ENCODE results near the gene GPR42.

GPR42 gene

GRCh38 chr19:35407619-35408018, 36.8 kb downstream of the GPR42 start:
- H3K4me3 ChIP-seq (ENCODE audit: low read length): no peak overlapping the region
- TF ChIP-seq ZNF274 (IDR thresholded peaks at IDR 0.05; ENCODE audit: low read depth, low read length): no peak

- peak overlapping the region; percentile 13; the same call in 1 of the 2 replicates for H3K4me3 ChIP-seq (ENCODE audit: low read length)
- TF ChIP-seq ZNF274 (IDR thresholded peaks at IDR 0.05; ENCODE audit: low read depth, low read length): no peak
These were observed 37.7 kb downstream of the GPR42 start for GRCh38 chr19:35408284-35409171.

GRCh38 chr19:35409191-35409590, 38.3 kb downstream of the GPR42 start:
- TF ChIP-seq ZNF274 (IDR thresholded peaks at IDR 0.05; ENCODE audit: low read depth, low read length): no peak
- no peak overlapping the region; the same call in 1 of the 2 replicates for H3K4me3 ChIP-seq (ENCODE audit: low read length)

GRCh38 chr19:35410487-35410886, 39.6 kb downstream of the GPR42 start:
- TF ChIP-seq ZNF274 (IDR thresholded peaks at IDR 0.05; ENCODE audit: low read depth, low read length): no peak
- H3K4me3 ChIP-seq (ENCODE audit: low read length): no peak overlapping the region

GRCh38 chr19:35414442-35414841, 43.6 kb downstream of the GPR42 start:
- no peak overlapping the region for H3K4me3 ChIP-seq (ENCODE audit: low read length)
- TF ChIP-seq ZNF274 (IDR thresholded peaks at IDR 0.05; ENCODE audit: low read depth, low read length): no peak

GRCh38 chr19:35416331-35416730, 45.5 kb downstream of the GPR42 start:
- no peak overlapping the region for H3K4me3 ChIP-seq (ENCODE audit: low read length)
- no peak for TF ChIP-seq ZNF274 (IDR thresholded peaks at IDR 0.05; ENCODE audit: low read depth, low read length)

GRCh38 chr19:35417278-35417677, 46.4 kb downstream of the GPR42 start:
- no peak for TF ChIP-seq ZNF274 (IDR thresholded peaks at IDR 0.05; ENCODE audit: low read depth, low read length)
- no peak overlapping the region for H3K4me3 ChIP-seq (ENCODE audit: low read length)

GRCh38 chr19:35417713-35418534, 47.1 kb downstream of the GPR42 start:
- no peak for TF ChIP-seq ZNF274 (IDR thresholded peaks at IDR 0.05; ENCODE audit: low read depth, low read length)
- no peak overlapping the region; the same call in 1 of the 2 replicates for H3K4me3 ChIP-seq (ENCODE audit: low read length)

- H3K4me3 ChIP-seq (ENCODE audit: low read length): no peak overlapping the region
- no peak for TF ChIP-seq ZNF274 (IDR thresholded peaks at IDR 0.05; ENCODE audit: low read depth, low read length)
These were observed 48.2 kb downstream of the GPR42 start for GRCh38 chr19:35419046-35419445.

- TF ChIP-seq ZNF274 (IDR thresholded peaks at IDR 0.05; ENCODE audit: low read depth, low read length): no peak
These were observed 48.9 kb downstream of the GPR42 start for GRCh38 chr19:35419805-35420204.

GRCh38 chr19:35421362-35421761, 50.5 kb downstream of the GPR42 start:
- no peak overlapping the region for H3K4me3 ChIP-seq (ENCODE audit: low read length)
- no peak for TF ChIP-seq ZNF274 (IDR thresholded peaks at IDR 0.05; ENCODE audit: low read depth, low read length)

More at GRCh38 chr19:35419805-35420204, 48.9 kb downstream of the GPR42 start:
- no peak overlapping the region for H3K4me3 ChIP-seq (ENCODE audit: low read length)

All from GM08714 (cell line).